ENCODE data around the gene RBFOX2.

DNA sequence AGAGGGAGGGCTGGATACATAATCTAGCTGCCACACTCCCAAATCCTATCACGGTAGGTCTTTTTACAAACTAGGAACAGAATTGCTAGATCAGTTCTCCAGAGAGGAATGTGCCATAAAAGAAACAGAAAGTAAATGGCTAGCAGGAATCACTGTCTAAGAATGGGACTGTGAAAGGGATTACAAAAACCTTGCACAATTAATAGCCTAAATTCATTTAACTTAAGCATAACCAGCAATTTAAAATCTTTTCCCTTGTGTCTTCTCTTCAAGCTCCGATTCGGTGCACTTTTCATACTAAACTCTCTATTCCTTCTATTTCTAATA, 275.8 kb downstream of the RBFOX2 start:
- TF ChIP-seq MYC (IDR thresholded peaks at IDR 0.05; ENCODE audit: borderline replicate concordance, low read length): no peak
- TF ChIP-seq GATA3 (IDR thresholded peaks at IDR 0.05; ENCODE audit: borderline replicate concordance): no peak
- TF ChIP-seq, protein P1, sequence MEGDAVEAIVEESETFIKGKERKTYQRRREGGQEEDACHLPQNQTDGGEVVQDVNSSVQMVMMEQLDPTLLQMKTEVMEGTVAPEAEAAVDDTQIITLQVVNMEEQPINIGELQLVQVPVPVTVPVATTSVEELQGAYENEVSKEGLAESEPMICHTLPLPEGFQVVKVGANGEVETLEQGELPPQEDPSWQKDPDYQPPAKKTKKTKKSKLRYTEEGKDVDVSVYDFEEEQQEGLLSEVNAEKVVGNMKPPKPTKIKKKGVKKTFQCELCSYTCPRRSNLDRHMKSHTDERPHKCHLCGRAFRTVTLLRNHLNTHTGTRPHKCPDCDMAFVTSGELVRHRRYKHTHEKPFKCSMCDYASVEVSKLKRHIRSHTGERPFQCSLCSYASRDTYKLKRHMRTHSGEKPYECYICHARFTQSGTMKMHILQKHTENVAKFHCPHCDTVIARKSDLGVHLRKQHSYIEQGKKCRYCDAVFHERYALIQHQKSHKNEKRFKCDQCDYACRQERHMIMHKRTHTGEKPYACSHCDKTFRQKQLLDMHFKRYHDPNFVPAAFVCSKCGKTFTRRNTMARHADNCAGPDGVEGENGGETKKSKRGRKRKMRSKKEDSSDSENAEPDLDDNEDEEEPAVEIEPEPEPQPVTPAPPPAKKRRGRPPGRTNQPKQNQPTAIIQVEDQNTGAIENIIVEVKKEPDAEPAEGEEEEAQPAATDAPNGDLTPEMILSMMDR (IDR thresholded peaks at IDR 0.05): no peak
- TF ChIP-seq, protein P2, sequence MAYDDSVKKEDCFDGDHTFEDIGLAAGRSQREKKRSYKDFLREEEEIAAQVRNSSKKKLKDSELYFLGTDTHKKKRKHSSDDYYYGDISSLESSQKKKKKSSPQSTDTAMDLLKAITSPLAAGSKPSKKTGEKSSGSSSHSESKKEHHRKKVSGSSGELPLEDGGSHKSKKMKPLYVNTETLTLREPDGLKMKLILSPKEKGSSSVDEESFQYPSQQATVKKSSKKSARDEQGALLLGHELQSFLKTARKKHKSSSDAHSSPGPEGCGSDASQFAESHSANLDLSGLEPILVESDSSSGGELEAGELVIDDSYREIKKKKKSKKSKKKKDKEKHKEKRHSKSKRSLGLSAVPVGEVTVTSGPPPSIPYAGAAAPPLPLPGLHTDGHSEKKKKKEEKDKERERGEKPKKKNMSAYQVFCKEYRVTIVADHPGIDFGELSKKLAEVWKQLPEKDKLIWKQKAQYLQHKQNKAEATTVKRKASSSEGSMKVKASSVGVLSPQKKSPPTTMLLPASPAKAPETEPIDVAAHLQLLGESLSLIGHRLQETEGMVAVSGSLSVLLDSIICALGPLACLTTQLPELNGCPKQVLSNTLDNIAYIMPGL (CRISPR knock-in tag; IDR thresholded peaks at IDR 0.05; ENCODE audit: borderline replicate concordance): no peak
- TF ChIP-seq, protein P3, sequence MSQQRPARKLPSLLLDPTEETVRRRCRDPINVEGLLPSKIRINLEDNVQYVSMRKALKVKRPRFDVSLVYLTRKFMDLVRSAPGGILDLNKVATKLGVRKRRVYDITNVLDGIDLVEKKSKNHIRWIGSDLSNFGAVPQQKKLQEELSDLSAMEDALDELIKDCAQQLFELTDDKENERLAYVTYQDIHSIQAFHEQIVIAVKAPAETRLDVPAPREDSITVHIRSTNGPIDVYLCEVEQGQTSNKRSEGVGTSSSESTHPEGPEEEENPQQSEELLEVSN (IDR thresholded peaks at IDR 0.05; ENCODE audit: borderline replicate concordance, low read depth): no peak
- no peak for TF ChIP-seq POLR2A (IDR thresholded peaks at IDR 0.05; ENCODE audit: low read length)
- TF ChIP-seq CEBPB (IDR thresholded peaks at IDR 0.05): no peak
- TF ChIP-seq EP300 (IDR thresholded peaks at IDR 0.05): no peak
- no peak for TF ChIP-seq ESRRA (IDR thresholded peaks at IDR 0.05; ENCODE audit: borderline replicate concordance, low read length)
